CD14-positive monocyte (primary cell): ENCODE measurements around the gene ARL14EPL. TPM values are rescaled to one million over a fixed set of nuclear protein-coding genes. Genes with fewer than 3 reads are reported as not detected.

Experiments used
- DNase-seq, 3 donors: peaks; one replicate each; pipeline ENCODE4 v3.0.0-alpha.2; 2011 to 2022
- H2AFZ ChIP-seq: 2 replicates; pipeline ENCODE4 v1.6.0; 2012; ENCODE audit warnings: mild to moderate bottlenecking, low read depth, low read length, inconsistent platforms; ENCODE audit not compliant: insufficient read depth, poor library complexity, severe bottlenecking
- H3K27ac ChIP-seq, 2 donors: 1 replicate in 1 of 2; 2 replicates in 1 of 2; pipeline ENCODE4 v1.5.1; 2012 to 2013; ENCODE audit warnings: low read length in 2 of 2, control low read depth in 1 of 2, inconsistent platforms in 1 of 2, low read depth in 1 of 2, mild to moderate bottlenecking in 1 of 2
- H3K27me3 ChIP-seq, 2 donors: one replicate each; pipeline versions ENCODE4 v1.6.0 to v1.6.1; 2011 to 2013; ENCODE audit warnings: low read length in 2 of 2; ENCODE audit not compliant: control insufficient read depth in 2 of 2, insufficient read depth in 2 of 2
- H3K36me3 ChIP-seq, 2 donors: replicated peaks in 1 of 2; 1 replicate in 1 of 2; 2 replicates in 1 of 2; pipeline versions ENCODE4 v1.5.1 to v1.6.1; 2012 to 2013; ENCODE audit warnings: low read length in 2 of 2, control low read depth in 1 of 2, inconsistent platforms in 1 of 2, mild to moderate bottlenecking in 1 of 2; ENCODE audit not compliant: insufficient read depth in 2 of 2, control insufficient read depth in 1 of 2
- H3K4me1 ChIP-seq, 2 donors: 1 replicate in 1 of 2; 2 replicates in 1 of 2; pipeline versions ENCODE4 v1.5.1 to v1.6.1; 2012 to 2013; ENCODE audit warnings: low read length in 2 of 2, control low read depth in 1 of 2, inconsistent platforms in 1 of 2, mild to moderate bottlenecking in 1 of 2, moderate library complexity in 1 of 2; ENCODE audit not compliant: insufficient read depth in 2 of 2, control insufficient read depth in 1 of 2
- H3K4me2 ChIP-seq: replicated peaks from 2 replicates; pipeline ENCODE3; 2012; ENCODE audit warnings: low read length, moderate library complexity, mild to moderate bottlenecking; ENCODE audit not compliant: poor library complexity, severe bottlenecking; ENCODE audit errors: extremely low read depth
- H3K4me3 ChIP-seq, 3 experiments: fragments of 200-600 bp in 1 of 3; sonication (generic) in 1 of 3; replicated peaks in 1 of 3; 1 replicate in 2 of 3; 2 replicates in 1 of 3; pipeline ENCODE4 v1.5.1; 2011 to 2013; ENCODE audit warnings: low read length in 3 of 3, mild to moderate bottlenecking in 3 of 3, control low read depth in 2 of 3, low read depth in 2 of 3, inconsistent platforms in 1 of 3, moderate library complexity in 1 of 3
- H3K79me2 ChIP-seq: 2 replicates; pipeline ENCODE4 v1.6.0; 2012; ENCODE audit warnings: mild to moderate bottlenecking, control low read depth, inconsistent platforms, low read length, moderate library complexity; ENCODE audit not compliant: insufficient read depth
- H3K9ac ChIP-seq: 2 replicates; pipeline ENCODE4 v1.6.0; 2017; ENCODE audit warnings: low read length, mild to moderate bottlenecking; ENCODE audit not compliant: insufficient read depth, poor library complexity, severe bottlenecking
- H3K9me3 ChIP-seq, 2 donors: replicated peaks in 1 of 2; 1 replicate in 1 of 2; 2 replicates in 1 of 2; pipeline versions ENCODE4 v1.5.1 to v1.6.1; 2012 to 2013; ENCODE audit warnings: low read length in 2 of 2, control low read depth in 1 of 2; ENCODE audit not compliant: control insufficient read depth in 1 of 2, insufficient read depth in 1 of 2
- H4K20me1 ChIP-seq: 2 replicates; pipeline ENCODE4 v1.6.0; 2012; ENCODE audit warnings: mild to moderate bottlenecking, low read length, control low read depth, moderate library complexity; ENCODE audit not compliant: insufficient read depth
- H3K27ac Mint-ChIP-seq, 7 donors: one replicate each; pipeline ENCODE4 v1.8.0; 2020; ENCODE audit warnings: mild to moderate bottlenecking in 7 of 7, mixed read lengths in 7 of 7, moderate library complexity in 6 of 7, inconsistent platforms in 2 of 7
- H3K27me3 Mint-ChIP-seq, 3 donors: one replicate each; pipeline ENCODE4 v1.8.0; 2021 to 2022; ENCODE audit warnings: low read depth in 3 of 3, mild to moderate bottlenecking in 3 of 3, mixed read lengths in 3 of 3, moderate library complexity in 3 of 3, inconsistent platforms in 1 of 3
- H3K36me3 Mint-ChIP-seq, 2 donors: one replicate each; pipeline ENCODE4 v1.8.0; 2020; ENCODE audit warnings: mixed read lengths in 2 of 2, inconsistent platforms in 1 of 2, mild to moderate bottlenecking in 1 of 2
- H3K4me1 Mint-ChIP-seq: one replicate; pipeline ENCODE4 v1.8.0; 2020; ENCODE audit warnings: mild to moderate bottlenecking, mixed read lengths
- H3K4me3 Mint-ChIP-seq, 2 donors: one replicate each; pipeline ENCODE4 v1.8.0; 2020; ENCODE audit warnings: mild to moderate bottlenecking in 2 of 2, mixed read lengths in 2 of 2, moderate library complexity in 1 of 2
- H3K9me3 Mint-ChIP-seq, 7 donors: one replicate each; pipeline ENCODE4 v1.8.0; 2020 to 2022; ENCODE audit warnings: mixed read lengths in 7 of 7, mild to moderate bottlenecking in 6 of 7, moderate library complexity in 6 of 7, inconsistent platforms in 2 of 7
- CTCF ChIP-seq: fragments of 200-600 bp; IDR thresholded peaks from one replicate; pipeline ENCODE4 v1.8.0; 2022; ENCODE audit warnings: antibody characterized with exemption, mild to moderate bottlenecking
- WGBS: methylation state at CpG from one replicate; pipeline ENCODE4 v1.1.5; 2013; ENCODE audit warnings: missing lambda C conversion rate; ENCODE audit not compliant: insufficient coverage; 5-methylcytosine and 5-hydroxymethylcytosine counted together
- intact Hi-C, 2 donors: fragments of 100-400 bp; cut with micrococcal nuclease; formaldehyde crosslinking; loops; one replicate each; pipeline versions ENCODE4 v1.15.0 to v1.15.1; 2023
- polyA plus RNA-seq, 3 donors: library from polyadenylated mRNA; depleted of rRNA in 1 of 3; unstranded in 2 of 3; stranded (reverse) in 1 of 3; fragments of 300-500 nt in 2 of 3; fragments of >200 nt in 1 of 3; fragmentation: Illumina TruSeq in 2 of 3; gene quantifications; 1 replicate in 2 of 3; 2 replicates in 1 of 3; pipeline ENCODE4 v1.2.3, GENCODE V29; 2012 to 2021

ARL14EPL gene
- polyA plus RNA-seq, 3 donors, result 0.11 TPM; not detected in 2

- H3K4me2 ChIP-seq, result no peak overlapping the region
Measured at GRCh38 chr5:116075191-116075831, 43.0 kb downstream of the ARL14EPL start.

DNA sequence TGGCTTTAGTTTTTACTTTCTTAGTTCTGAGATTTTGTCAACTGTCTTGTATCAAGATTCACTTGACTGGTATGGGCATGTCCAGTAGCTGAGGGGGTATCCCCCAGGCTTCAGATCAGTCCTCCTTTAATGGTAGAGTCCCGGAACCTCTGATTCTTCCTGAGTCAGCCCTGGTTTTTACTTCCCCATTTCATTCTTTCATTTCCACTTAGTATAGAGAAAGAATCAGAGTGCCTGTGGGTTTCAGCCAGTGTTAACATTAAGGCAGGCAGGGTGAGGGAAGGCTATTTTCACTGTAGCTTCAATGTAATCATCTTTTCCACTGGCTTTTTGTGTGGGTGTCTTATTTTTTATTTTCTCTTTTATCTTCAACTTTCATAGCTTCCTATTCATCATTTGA, 44.2 kb downstream of the ARL14EPL start:
- Mint-ChIP-seq H3K4me1 (peaks cover 20% of the 10 kb centered on the region), H3K27ac (peak overlapping the region in 6 of 7 donors; percentile 5 to 80 (median 33)), H3K27me3 (no peaks in the 10 kb centered on the region), H3K36me3 (peaks cover 0 to 2% of the 10 kb centered on the region in 2 donors), H3K4me3 (peak overlapping the region; percentile 0 to 55), H3K9me3 (peaks cover 0 to 4% (median 0%) of the 10 kb centered on the region in 7 donors)
- Histone ChIP-seq H3K9ac (no peak overlapping the region), H3K27ac (peak overlapping the region in 1 of 2 donors; percentile 11), H2AFZ (peak overlapping the region; percentile 21), H3K4me3 (peak overlapping the region in 1 of 3 experiments; percentile 3), H3K79me2 (no peaks in the 10 kb centered on the region), H3K4me1 (peaks cover 14 to 15% of the 10 kb centered on the region in 2 donors), H3K4me2 (peak overlapping the region; percentile 29), H3K9me3 (no peaks in the 10 kb centered on the region), H4K20me1 (no peaks in the 10 kb centered on the region), H3K27me3 (no peaks in the 10 kb centered on the region), H3K36me3 (no peaks in the 10 kb centered on the region)
- no peak for TF ChIP-seq CTCF
- no CpG with 5 or more reads among the region's 1 CpG for WGBS
- DNase-seq, result peak; percentile 42 to 77 (median 67)
- intact Hi-C loops, result no loop called here

More at GRCh38 chr5:116075191-116075831, 43.0 kb downstream of the ARL14EPL start:
- Histone ChIP-seq H3K4me1 (peaks cover 14 to 15% of the 10 kb centered on the region in 2 donors), H3K4me3 (no peak overlapping the region), H3K9ac (no peak overlapping the region), H3K9me3 (no peaks in the 10 kb centered on the region), H3K79me2 (no peaks in the 10 kb centered on the region), H4K20me1 (no peaks in the 10 kb centered on the region), H3K27me3 (no peaks in the 10 kb centered on the region), H3K27ac (no peak overlapping the region), H3K36me3 (no peaks in the 10 kb centered on the region), H2AFZ (peak overlapping the region; percentile 30)
- peaks cover 20% of the 10 kb centered on the region for H3K4me1 Mint-ChIP-seq
- intact Hi-C loops, result no loop called here
- H3K9me3 Mint-ChIP-seq, result peaks cover 0 to 4% (median 0%) of the 10 kb centered on the region in 7 donors
- H3K27me3 Mint-ChIP-seq, result no peaks in the 10 kb centered on the region
- no peaks in the 10 kb centered on the region for H3K36me3 Mint-ChIP-seq
- no peak overlapping the region for H3K4me3 Mint-ChIP-seq
- no peak for DNase-seq
- TF ChIP-seq CTCF, result no peak
- 0% methylated on average over 2 of the region's 6 CpGs for WGBS
- peak overlapping the region in 1 of 7 donors; percentile 6 for H3K27ac Mint-ChIP-seq
